Keratinocyte (primary cell): Measurements from ENCODE around the gene SLC25A21. TPM values are rescaled to one million over a fixed set of nuclear protein-coding genes. Genes with fewer than 3 reads are reported as not detected.

ENCODE experiments used
- DNase-seq: peaks from one replicate; pipeline ENCODE4 v3.0.0-alpha.2; 2011; ENCODE audit warnings: low read depth, missing footprints, low spot score
- FAIRE-seq: peaks from 2 replicates; lab custom pipeline; 2011; peaks lifted over from hg19 to GRCh38; lab: Jason Lieb, UNC
- H2AFZ ChIP-seq: 2 replicates; pipeline ENCODE4 v1.6.0; 2012; ENCODE audit warnings: low read length, control low read depth, inconsistent platforms; ENCODE audit not compliant: control insufficient read depth
- H3K27ac ChIP-seq: 2 replicates; pipeline ENCODE4 v1.5.1; 2011; ENCODE audit warnings: low read length; ENCODE audit not compliant: control insufficient read depth, insufficient read depth
- H3K27me3 ChIP-seq: 3 replicates; pipeline ENCODE4 v1.6.0; 2011; ENCODE audit warnings: low read length; ENCODE audit not compliant: control insufficient read depth, insufficient read depth; ENCODE audit errors: extremely low read depth
- H3K36me3 ChIP-seq, 2 experiments: 2 replicates in 1 of 2; 3 replicates in 1 of 2; pipeline ENCODE4 v1.5.1; 2011; ENCODE audit warnings: low read length in 2 of 2, mild to moderate bottlenecking in 1 of 2; ENCODE audit not compliant: control insufficient read depth in 2 of 2, insufficient read depth in 2 of 2; ENCODE audit errors: extremely low read depth in 1 of 2
- H3K4me1 ChIP-seq: 3 replicates; pipeline ENCODE4 v1.5.1; 2011; ENCODE audit warnings: low read length; ENCODE audit not compliant: control insufficient read depth, insufficient read depth; ENCODE audit errors: extremely low read depth
- H3K4me2 ChIP-seq: 3 replicates; pipeline ENCODE4 v1.6.0; 2011; ENCODE audit warnings: low read depth, low read length; ENCODE audit not compliant: control insufficient read depth, insufficient read depth; ENCODE audit errors: extremely low read depth
- H3K4me3 ChIP-seq, 3 experiments: fragments of 200-600 bp in 1 of 3; sonication (generic) in 1 of 3; 2 replicates in 2 of 3; 3 replicates in 1 of 3; pipeline ENCODE4 v1.5.1; 2011 to 2016; ENCODE audit warnings: low read length in 3 of 3, mild to moderate bottlenecking in 3 of 3, control low read depth in 2 of 3, inconsistent platforms in 1 of 3, low read depth in 1 of 3, mixed read lengths in 1 of 3, mixed run types in 1 of 3, moderate library complexity in 1 of 3; ENCODE audit not compliant: control insufficient read depth in 2 of 3, insufficient read depth in 2 of 3; ENCODE audit errors: extremely low read depth in 1 of 3
- H3K79me2 ChIP-seq: 2 replicates; pipeline ENCODE4 v1.6.0; 2012; ENCODE audit warnings: low read length; ENCODE audit not compliant: control insufficient read depth, insufficient read depth
- H3K9ac ChIP-seq: 3 replicates; pipeline ENCODE4 v1.6.0; 2011; ENCODE audit warnings: low read length; ENCODE audit not compliant: control insufficient read depth, insufficient read depth; ENCODE audit errors: extremely low read depth
- H3K9me1 ChIP-seq: 3 replicates; pipeline ENCODE4 v1.6.0; 2011; ENCODE audit warnings: low read length; ENCODE audit not compliant: control insufficient read depth, insufficient read depth; ENCODE audit errors: extremely low read depth
- H3K9me3 ChIP-seq: 2 replicates; pipeline ENCODE4 v1.5.1; 2012; ENCODE audit warnings: low read depth, low read length; ENCODE audit not compliant: control insufficient read depth
- H4K20me1 ChIP-seq: 3 replicates; pipeline ENCODE4 v1.6.0; 2011; ENCODE audit warnings: low read length; ENCODE audit not compliant: control insufficient read depth, insufficient read depth; ENCODE audit errors: extremely low read depth
- CTCF ChIP-seq, 3 experiments: IDR thresholded peaks in 1 of 3; conservative IDR thresholded peaks in 1 of 3; optimal IDR thresholded peaks in 1 of 3; 2 replicates in 2 of 3; 3 replicates in 1 of 3; pipeline versions ENCODE3 to v1.5.1; 2011; ENCODE audit warnings: low read length in 3 of 3, mild to moderate bottlenecking in 3 of 3, moderate library complexity in 2 of 3, control low read depth in 1 of 3, inconsistent platforms in 1 of 3; ENCODE audit not compliant: insufficient read depth in 2 of 3; ENCODE audit errors: extremely low read depth in 1 of 3
- EZH2 ChIP-seq: IDR thresholded peaks from one replicate; pipeline ENCODE4 v1.6.1; 2012; ENCODE audit warnings: inconsistent platforms, mild to moderate bottlenecking, low read length, moderate library complexity
- dilution Hi-C: fragments of 300-500 bp; cut with MboI; formaldehyde crosslinking; loops from one replicate; pipeline ENCODE4 v1.7.0; 2020; ENCODE audit warnings: low sequenced_read_pairs; ENCODE audit not compliant: extremely low pct_ligation_motif_present
- polyA plus RNA-seq, 5 experiments: library from polyadenylated mRNA; depleted of rRNA in 3 of 5; stranded (reverse) in 3 of 5; stranded (forward) in 1 of 5; unstranded in 1 of 5; fragments of >200 nt; gene quantifications; 1 replicate in 1 of 5; 2 replicates in 3 of 5; 3 replicates in 1 of 5; pipeline versions ENCODE4 v1.2.1 to v1.2.3, GENCODE V29; 2011 to 2012; ENCODE audit warnings: missing spikeins in 2 of 5, low read depth in 1 of 5, low replicate concordance in 1 of 5

SLC25A21 gene
- polyA plus RNA-seq, 1 donor (not counting 4 experiments of a cell fraction or from before 2014, with no cell fraction given), result 0.66 TPM

GRCh38 chr14:36948157-36948859 lies 224.1 kb downstream of the SLC25A21 start:
- H3K4me1 ChIP-seq, result peaks cover 17% of the 10 kb centered on the region
- no peaks in the 10 kb centered on the region for H3K9me3 ChIP-seq
- no peaks in the 10 kb centered on the region for H3K27me3 ChIP-seq
- no peaks in the 10 kb centered on the region for H4K20me1 ChIP-seq
- H3K4me3 ChIP-seq, result no peak overlapping the region
- no peak overlapping the region for H3K27ac ChIP-seq
- no peak overlapping the region for H3K9ac ChIP-seq
- no peaks in the 10 kb centered on the region for H3K36me3 ChIP-seq
- no peaks in the 10 kb centered on the region for H3K9me1 ChIP-seq
- no peaks in the 10 kb centered on the region for H3K79me2 ChIP-seq
- TF ChIP-seq EZH2 (no peak), CTCF (optimal IDR thresholded peaks at IDR 0.05 in 1 of 3, IDR thresholded peaks at IDR 0.05 in 1 of 3, conservative IDR thresholded peaks at IDR 0.05 in 1 of 3; ENCODE audit: extremely low read depth in 1 of 3, insufficient read depth in 2 of 3, low read length in 3 of 3) (no peak)
- dilution Hi-C loops, result loop anchor here (25.0 kb wide), 1 partner anchor 311 kb away; no protein-coding TSS in a partner anchor
- H3K4me2 ChIP-seq, result no peak overlapping the region
- FAIRE-seq (no peak), DNase-seq (no peak)
- no peak overlapping the region for H2AFZ ChIP-seq

- H3K36me3 ChIP-seq, result no peaks in the 10 kb centered on the region
- dilution Hi-C loops, result loop anchor here (25.0 kb wide), 1 partner anchor 310 kb away; no protein-coding TSS in a partner anchor
- no peaks in the 10 kb centered on the region for H3K27me3 ChIP-seq
- DNase-seq, result no peak
- no peaks in the 10 kb centered on the region for H3K9me1 ChIP-seq
- H3K4me2 ChIP-seq, result no peak overlapping the region
- no peak overlapping the region for H2AFZ ChIP-seq
- peaks cover 10% of the 10 kb centered on the region for H3K4me1 ChIP-seq
- no peaks in the 10 kb centered on the region for H4K20me1 ChIP-seq
- no peak for FAIRE-seq
- H3K4me3 ChIP-seq, result no peak overlapping the region
- no peak for TF ChIP-seq CTCF (optimal IDR thresholded peaks at IDR 0.05 in 1 of 3, IDR thresholded peaks at IDR 0.05 in 1 of 3, conservative IDR thresholded peaks at IDR 0.05 in 1 of 3; ENCODE audit: extremely low read depth in 1 of 3, insufficient read depth in 2 of 3, low read length in 3 of 3)
- TF ChIP-seq EZH2, result no peak
- H3K79me2 ChIP-seq, result no peaks in the 10 kb centered on the region
- no peak overlapping the region for H3K27ac ChIP-seq
- H3K9ac ChIP-seq, result no peak overlapping the region
- no peaks in the 10 kb centered on the region for H3K9me3 ChIP-seq
Observed at GRCh38 chr14:36947362-36947761, 225.0 kb downstream of the SLC25A21 start.
